Transverse colon (tissue), 4 donors: Measurements from ENCODE around the gene SEC24C. TPM values are rescaled to one million over a fixed set of nuclear protein-coding genes. Genes with fewer than 3 reads are reported as not detected.
A peak's percentile ranks its signal among the peaks of the same experiment; 100 is the strongest.
"Not testable (repeated sequence)": the region's sequence is repeated elsewhere in the genome, so short reads cannot be mapped to it uniquely, and the experiment has no call there.

ENCODE experiments used
- DNase-seq: peaks from one replicate; pipeline ENCODE4 v3.0.0-alpha.2; 2019
- H3K27ac ChIP-seq, 4 donors: fragments of 200-600 bp; sonication (generic); 2 replicates each; pipeline ENCODE4 v1.5.1; 2016 to 2018; ENCODE audit warnings: inconsistent platforms in 4 of 4
- H3K27me3 ChIP-seq: fragments of 200-600 bp; sonication (generic); 2 replicates; pipeline ENCODE4 v1.5.1; 2017; ENCODE audit warnings: inconsistent platforms
- H3K36me3 ChIP-seq, 4 donors: fragments of 200-600 bp; sonication (generic); 2 replicates each; pipeline ENCODE4 v1.5.1; 2017 to 2019; ENCODE audit warnings: inconsistent platforms in 4 of 4
- H3K4me1 ChIP-seq, 4 donors: fragments of 200-600 bp; sonication (generic); 2 replicates each; pipeline ENCODE4 v1.5.1; 2017 to 2020; ENCODE audit warnings: inconsistent platforms in 4 of 4
- H3K4me3 ChIP-seq, 4 donors: fragments of 200-600 bp; sonication (generic); 1 replicate in 1 of 4; 2 replicates in 3 of 4; pipeline versions ENCODE4 v1.5.1 to v1.6.1; 2017 to 2019; ENCODE audit warnings: inconsistent platforms in 4 of 4
- H3K9me3 ChIP-seq, 2 donors: fragments of 200-600 bp; sonication (generic); 2 replicates each; pipeline ENCODE4 v1.5.1; 2017 to 2019; ENCODE audit warnings: inconsistent platforms in 2 of 2
- CTCF ChIP-seq, 5 experiments: fragments of 200-600 bp in 3 of 5; fragments of 450-650 bp in 2 of 5; sonication (generic) in 3 of 5; IDR thresholded peaks; 1 replicate in 2 of 5; 2 replicates in 3 of 5; pipeline ENCODE4 v1.5.1; 2016 to 2017; ENCODE audit warnings: antibody characterized with exemption in 5 of 5, inconsistent platforms in 3 of 5, mild to moderate bottlenecking in 2 of 5, moderate library complexity in 1 of 5
- EP300 ChIP-seq: sonication (generic); formaldehyde crosslinking; IDR thresholded peaks from one replicate; pipeline ENCODE4 v1.6.1; 2017; ENCODE audit warnings: antibody characterized with exemption, low read depth
- POLR2A ChIP-seq: fragments of 450-650 bp; IDR thresholded peaks from one replicate; pipeline ENCODE4 v1.6.1; 2016; ENCODE audit warnings: antibody characterized with exemption, mild to moderate bottlenecking, moderate library complexity
- POLR2AphosphoS5 ChIP-seq, 3 donors: sonication (generic); formaldehyde crosslinking; IDR thresholded peaks; one replicate each; pipeline ENCODE4 v1.6.1; 2016; ENCODE audit warnings: antibody characterized with exemption in 3 of 3
- WGBS, 2 donors: methylation state at CpG; one replicate each; pipeline ENCODE4 v1.1.5; 2018; ENCODE audit warnings: low coverage in 1 of 2; 5-methylcytosine and 5-hydroxymethylcytosine counted together
- in situ Hi-C, 4 donors: fragments of 200-750 bp; cut with MboI; loops; one replicate each; pipeline versions ENCODE4 v1.15.0 to v1.15.1; 2017; ENCODE audit warnings: low sequenced_read_pairs in 3 of 4, low pct_ligation_motif_present in 1 of 4, low pct_unique_long_range_greater_than_20kb in 1 of 4
- intact Hi-C: fragments of 100-400 bp; cut with DNase I; formaldehyde crosslinking; loops from one replicate; pipeline ENCODE4 v1.15.1; 2023; ENCODE audit warnings: low total_unique reads
- total RNA-seq, 4 donors: library from RNA; depleted of rRNA; stranded (reverse); fragments of >200 nt; gene quantifications; one replicate each; pipeline ENCODE4 v1.1.0, GENCODE V29; 2016

The SEC24C gene
- total RNA-seq, 4 donors from 2014 or later: 46.7 to 104 (median 80.2) TPM

DNA sequence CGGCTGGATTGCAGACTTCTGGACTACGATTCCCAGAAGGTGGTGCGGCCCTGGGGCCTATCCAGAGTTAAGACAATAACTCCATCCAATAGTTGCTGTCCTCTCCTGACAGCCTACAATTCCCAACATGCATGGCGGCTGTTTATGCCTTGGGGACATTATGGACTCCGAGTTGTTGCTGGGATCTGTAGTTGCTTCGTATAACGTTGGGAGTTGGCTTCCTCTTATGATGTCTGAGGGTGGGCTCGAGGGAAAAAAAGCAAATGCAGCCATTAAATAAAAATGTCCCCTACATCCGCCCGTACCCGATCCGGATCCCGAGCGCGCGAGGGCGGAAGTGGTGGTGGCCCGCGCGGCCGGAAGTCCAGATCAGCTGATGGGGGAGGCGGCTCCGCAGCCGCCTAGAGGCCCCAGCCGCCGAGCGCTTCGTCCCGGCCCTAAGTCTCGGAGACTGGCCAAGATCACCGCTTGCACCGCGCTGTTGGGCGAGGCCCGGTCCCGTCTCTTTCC is 41.1 kb downstream of the SEC24C start, which contains the start of gene ZSWIM8:
Gene ZSWIM8, plus strand, starts transcription at position 396 of the 510 bp plus-strand sequence. CDS start 273 bp downstream, outside the sequence.
- H3K9me3 ChIP-seq: no peaks in the 10 kb centered on the region

DNA sequence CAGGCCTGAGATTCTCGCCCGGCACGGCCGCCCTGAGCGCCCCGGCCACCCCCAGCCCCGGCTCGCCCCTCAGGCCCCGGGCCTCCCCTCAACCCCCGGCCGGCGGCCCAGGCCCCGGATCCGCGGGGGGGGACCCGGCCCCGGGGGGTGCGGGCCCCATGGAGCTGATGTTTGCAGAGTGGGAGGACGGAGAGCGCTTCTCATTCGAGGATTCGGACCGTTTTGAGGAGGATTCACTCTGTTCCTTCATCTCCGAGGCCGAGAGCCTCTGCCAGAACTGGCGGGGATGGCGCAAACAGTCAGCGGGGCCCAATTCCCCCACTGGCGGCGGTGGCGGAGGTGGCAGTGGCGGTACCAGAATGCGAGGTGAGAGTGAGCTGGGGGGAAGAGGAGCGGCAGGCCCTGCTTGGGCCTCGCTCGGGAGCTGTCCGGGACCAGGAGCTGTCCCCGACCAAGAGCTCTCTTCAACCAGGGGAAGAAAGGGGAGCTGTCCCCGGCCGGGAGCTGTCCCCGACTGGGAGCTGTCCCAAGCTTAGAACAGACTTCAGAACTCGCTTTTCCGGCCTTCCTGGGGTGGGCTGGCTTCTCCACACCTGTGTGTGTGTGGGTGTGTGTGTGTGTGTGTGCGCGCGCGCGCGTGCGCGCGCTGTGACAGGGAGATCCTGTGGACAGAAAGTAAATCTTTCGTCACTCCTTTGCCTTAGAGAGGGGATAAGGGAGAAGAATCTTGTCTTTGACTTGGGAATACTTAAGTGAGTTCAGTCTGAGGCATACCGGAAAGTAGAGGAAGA is 41.7 kb downstream of the SEC24C start:
- intact Hi-C loops: no loop called here

More for the DNA sequence above, 41.1 kb downstream of the SEC24C start, which contains the start of gene ZSWIM8:
- WGBS, 2 donors: 0% methylated on average over 5 to 36 of the region's 36 CpGs
- Histone ChIP-seq H3K36me3 (peaks cover 0 to 11% (median 5%) of the 10 kb centered on the region in 4 donors), H3K27me3 (no peaks in the 10 kb centered on the region), H3K4me3 (peak within 1 kb of the TSS; percentile 76 to 95 (median 78)), H3K27ac (peak within 1 kb of the TSS; percentile 90 to 97 (median 94)), H3K4me1 (peaks cover 24 to 59% (median 46%) of the 10 kb centered on the region in 4 donors)
- peak; percentile 88 for DNase-seq
- intact Hi-C loops (no loop called here), in situ Hi-C loops (no loop called here)
- TF ChIP-seq POLR2AphosphoS5 (IDR thresholded peaks at IDR 0.05) (peak; percentile 67 to 86 (median 79)), CTCF (IDR thresholded peaks at IDR 0.05) (peak in 1 of 5 experiments; percentile 7), EP300 (peak; percentile 8), POLR2A (peak; percentile 84)

DNA sequence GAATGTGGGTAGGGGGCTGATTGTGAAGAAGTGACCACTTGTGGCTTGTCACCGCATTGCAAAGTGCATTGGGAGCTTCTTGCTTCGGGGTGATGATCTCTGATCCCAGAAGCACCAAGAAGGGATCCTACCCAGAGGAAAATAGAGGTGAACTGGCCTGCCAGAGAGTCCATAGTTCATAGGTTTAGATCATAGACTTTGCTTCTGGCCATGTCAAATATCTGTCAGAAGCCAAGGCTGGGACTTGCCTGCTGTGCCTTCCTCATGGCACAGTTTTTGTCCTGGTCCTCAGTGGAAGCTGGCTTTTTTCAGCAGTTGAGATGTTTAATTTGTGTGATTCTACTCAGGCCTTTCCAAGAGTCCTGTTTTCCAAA is 42.3 kb downstream of the SEC24C start:
- intact Hi-C loops (no loop called here), in situ Hi-C loops (no loop called here)
- Histone ChIP-seq H3K36me3 (peaks cover 0 to 23% (median 11%) of the 10 kb centered on the region in 4 donors), H3K27ac (peak overlapping the region; percentile 90 to 97 (median 94)), H3K9me3 (no peaks in the 10 kb centered on the region), H3K27me3 (no peaks in the 10 kb centered on the region), H3K4me1 (peaks cover 18 to 47% (median 36%) of the 10 kb centered on the region in 4 donors), H3K4me3 (peak overlapping the region; percentile 76 to 95 (median 78))
- DNase-seq: no peak
- WGBS, 2 donors: 3 to 23% methylated on average over 2 of the region's 2 CpGs
- TF ChIP-seq EP300 (no peak), CTCF (IDR thresholded peaks at IDR 0.05) (no peak), POLR2A (no peak), POLR2AphosphoS5 (IDR thresholded peaks at IDR 0.05) (no peak)

More for the DNA sequence above, 41.7 kb downstream of the SEC24C start:
- DNase-seq: peak; percentile 55
- TF ChIP-seq EP300: no peak
- H3K4me1 ChIP-seq: peaks cover 19 to 52% (median 40%) of the 10 kb centered on the region in 4 donors
- H3K36me3 ChIP-seq: peaks cover 0 to 17% (median 8%) of the 10 kb centered on the region in 4 donors
- H3K4me3 ChIP-seq: peak overlapping the region; percentile 76 to 95 (median 78)
- H3K27ac ChIP-seq: peak overlapping the region; percentile 90 to 97 (median 94)
- H3K9me3 ChIP-seq: no peaks in the 10 kb centered on the region
- in situ Hi-C loops: no loop called here
- 0 to 1% methylated on average over 1 to 43 of the region's 54 CpGs for WGBS, 2 donors
- H3K27me3 ChIP-seq: no peaks in the 10 kb centered on the region

DNA sequence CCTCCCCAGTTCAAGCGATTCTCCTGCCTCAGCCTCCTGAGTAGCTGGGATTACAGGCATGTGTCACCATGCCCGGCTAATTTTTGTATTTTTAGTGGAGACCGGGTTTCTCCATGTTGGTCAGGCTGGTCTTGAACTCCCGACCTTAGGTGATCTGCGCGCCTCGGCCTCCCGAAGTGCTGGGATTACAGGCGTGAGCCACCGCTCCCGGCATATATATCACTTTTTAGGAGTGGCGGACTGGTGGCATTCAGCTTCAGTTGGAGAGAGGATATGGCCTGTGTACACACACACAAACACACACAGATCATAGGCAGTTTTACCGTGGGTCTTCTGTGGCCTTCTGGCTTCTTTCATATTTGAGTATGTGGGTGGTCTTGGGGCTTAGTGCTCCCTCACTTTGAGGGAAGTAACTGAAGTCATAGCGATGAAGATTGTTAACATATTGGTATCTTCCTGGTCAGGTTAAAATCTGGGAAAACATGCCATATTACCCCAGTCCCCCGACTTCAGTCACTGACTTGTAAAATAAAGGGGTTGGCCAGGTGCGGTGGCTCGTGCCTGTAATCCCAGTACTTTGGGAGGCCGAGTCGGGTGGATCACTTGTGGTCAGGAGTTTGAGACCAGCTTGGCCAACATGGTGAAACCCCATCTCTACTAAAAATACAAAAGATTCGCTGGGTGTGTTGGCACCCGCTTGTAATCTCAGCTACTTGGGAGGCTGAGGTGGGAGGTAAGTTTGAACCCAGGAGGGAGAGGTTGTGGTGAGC is 43.0 kb downstream of the SEC24C start:
- peaks cover 0 to 30% (median 17%) of the 10 kb centered on the region in 4 donors for H3K36me3 ChIP-seq
- 91 to 93% methylated on average over 5 to 21 of the region's 21 CpGs for WGBS, 2 donors
- peaks cover 18 to 47% (median 36%) of the 10 kb centered on the region in 4 donors for H3K4me1 ChIP-seq
- DNase-seq, H3K27me3 ChIP-seq, H3K9me3 ChIP-seq, H3K27ac ChIP-seq, intact Hi-C loops, in situ Hi-C loops: not testable (repeated sequence)
- peak overlapping the region in 1 of 4 donors; percentile 80 for H3K4me3 ChIP-seq
